Caki2 (cell line): ENCODE data around the gene HACD4. TPM values are rescaled to one million over a fixed set of nuclear protein-coding genes. Genes with fewer than 3 reads are reported as not detected.

Experiments
- DNase-seq: peaks from one replicate; pipeline ENCODE4 v3.0.0-alpha.2; 2015; ENCODE audit warnings: low read depth
- in situ Hi-C: cut with HindIII; loops from 2 replicates; pipeline ENCODE4 v1.10.0; 2016; ENCODE audit warnings: low sequenced_read_pairs, low pct_unique_long_range_greater_than_20kb, mixed read lengths
- total RNA-seq: library from RNA; depleted of rRNA; stranded (reverse); fragments of >200 nt; shearing (Covaris generic); gene quantifications from 2 replicates; pipeline ENCODE4 v1.2.3, GENCODE V29; 2014; ENCODE audit warnings: low replicate concordance; rRNA removed

The HACD4 gene, protein sequence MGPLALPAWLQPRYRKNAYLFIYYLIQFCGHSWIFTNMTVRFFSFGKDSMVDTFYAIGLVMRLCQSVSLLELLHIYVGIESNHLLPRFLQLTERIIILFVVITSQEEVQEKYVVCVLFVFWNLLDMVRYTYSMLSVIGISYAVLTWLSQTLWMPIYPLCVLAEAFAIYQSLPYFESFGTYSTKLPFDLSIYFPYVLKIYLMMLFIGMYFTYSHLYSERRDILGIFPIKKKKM
- 2.2 and 8.1 TPM in 2 replicates for total RNA-seq

DNA sequence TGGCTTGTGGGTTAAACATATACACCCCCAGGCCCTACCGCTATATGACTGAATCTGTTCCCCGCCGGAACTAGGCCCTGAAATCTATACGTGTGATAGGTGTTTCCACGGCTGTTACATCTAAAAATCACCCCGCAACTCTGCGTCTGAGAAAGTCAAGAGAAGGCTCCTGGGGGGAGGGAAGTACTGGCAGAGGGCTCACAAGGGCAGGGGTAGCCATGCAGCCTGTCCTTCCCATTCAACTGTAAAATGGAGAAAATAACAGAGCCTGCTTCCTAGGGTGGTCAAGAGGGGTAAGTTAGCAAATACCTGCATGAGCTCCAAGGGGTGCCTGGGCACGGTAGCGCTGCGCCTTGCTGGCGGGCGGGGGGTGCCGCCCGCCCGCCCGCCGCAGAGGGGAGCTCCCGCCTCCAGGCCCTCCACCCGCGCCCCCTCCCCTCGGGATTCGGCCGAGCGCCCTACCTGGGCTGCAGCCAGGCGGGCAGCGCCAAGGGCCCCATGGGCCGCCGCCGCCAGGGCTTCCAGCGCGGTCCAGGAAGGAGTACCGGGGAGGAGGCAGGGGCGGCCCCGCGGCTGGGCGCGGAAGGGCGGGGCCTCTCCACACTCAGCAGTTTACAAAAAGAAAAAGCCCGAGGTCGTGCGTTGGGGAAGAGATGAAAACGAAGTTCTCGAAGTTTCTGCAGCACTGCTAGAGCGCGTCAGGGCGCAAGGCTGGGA, at the start of gene HACD4:
Gene HACD4, minus strand, starts transcription at position 550 of the 717 bp plus-strand sequence. Its CDS starts 50 bp downstream, at position 500.
- DNase-seq, result peak; percentile 50
- in situ Hi-C loops, result no loop called here

DNA sequence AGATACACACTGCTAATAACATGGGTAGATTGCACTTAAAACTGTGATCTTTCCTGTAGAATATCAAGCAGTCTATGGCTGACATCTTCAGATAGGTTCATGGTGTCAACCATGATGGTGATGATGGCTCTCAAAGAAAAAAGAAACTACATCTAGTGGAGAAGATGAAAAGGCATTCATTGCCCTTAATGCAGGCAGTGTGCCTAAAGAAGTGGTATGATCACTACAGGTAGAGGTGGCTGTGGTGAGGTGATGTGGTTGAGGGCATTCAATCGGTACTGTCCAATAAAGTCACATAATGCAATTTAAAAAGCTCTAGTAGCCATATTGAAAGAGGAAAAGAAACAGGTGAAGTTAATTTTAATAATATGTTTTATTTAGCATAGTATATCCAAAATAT, 49.4 kb upstream of the HACD4 start:
- in situ Hi-C loops, result no loop called here

DNA sequence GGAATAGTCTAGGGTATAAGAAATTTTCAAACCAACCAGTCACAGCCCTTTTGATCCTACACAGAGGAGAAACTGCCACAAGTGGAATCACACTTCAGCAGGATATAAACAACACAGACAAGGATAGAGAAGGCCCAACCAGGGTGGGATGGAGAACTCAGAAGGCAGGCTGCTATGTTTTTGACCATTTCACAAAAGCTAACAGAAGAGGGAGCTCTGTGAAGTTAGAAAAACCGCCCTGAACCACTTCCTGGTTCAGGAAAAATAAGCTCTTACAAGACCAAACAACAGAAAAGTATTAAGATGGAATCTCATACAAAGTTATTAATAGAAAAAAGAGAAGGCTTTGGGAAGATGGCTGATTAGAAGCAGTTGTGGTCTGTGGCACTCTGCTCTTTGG, 47.3 kb upstream of the HACD4 start:
- in situ Hi-C loops, result no loop called here
- no peak for DNase-seq

More for the DNA sequence above, 49.4 kb upstream of the HACD4 start:
- no peak for DNase-seq

DNA sequence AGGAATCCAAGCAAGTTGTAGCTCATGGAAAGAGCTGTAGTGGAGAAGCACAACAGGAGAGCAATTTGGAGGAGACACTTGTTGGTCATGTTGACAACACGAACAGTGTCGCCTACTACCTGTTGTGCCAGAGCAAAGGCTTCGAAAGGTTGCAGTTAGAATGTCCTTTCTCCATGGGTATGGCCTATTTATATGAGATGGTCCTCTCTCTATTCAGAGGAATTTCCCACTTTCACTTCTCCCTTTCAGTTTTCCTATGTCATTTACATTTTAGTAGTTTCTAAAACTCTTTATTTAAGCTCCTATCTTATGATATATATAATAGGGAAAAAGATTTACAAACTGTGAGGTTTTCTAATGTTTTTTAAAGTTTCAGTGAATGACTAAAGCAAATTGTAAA, 46.3 kb upstream of the HACD4 start, which contains the start of gene IFNB1:
Gene IFNB1, minus strand, starts transcription at position 162 of the 400 bp plus-strand sequence. Its CDS starts 73 bp downstream, at position 89.
- in situ Hi-C loops, result no loop called here
- no peak for DNase-seq

DNA sequence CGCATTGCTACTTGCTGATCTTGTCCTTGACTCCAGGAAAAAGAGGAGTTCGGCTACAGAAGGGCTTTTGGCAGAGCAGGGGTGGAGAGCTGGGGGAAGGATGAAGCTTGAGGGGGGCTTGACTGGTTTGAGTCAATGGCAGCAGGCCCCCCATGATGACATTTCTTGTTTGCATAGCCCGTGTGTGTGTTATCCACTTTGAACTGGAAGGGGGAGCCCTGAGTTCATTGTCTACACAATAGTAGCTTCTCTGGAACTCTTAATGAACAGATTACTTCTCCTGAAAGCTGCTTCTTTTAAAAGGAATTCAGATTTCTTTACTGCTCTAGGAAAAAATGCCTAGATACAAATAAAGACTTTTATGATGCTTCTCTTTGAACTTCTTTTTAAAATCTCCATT, 44.0 kb upstream of the HACD4 start:
- in situ Hi-C loops, result no loop called here
- DNase-seq, result no peak

DNA sequence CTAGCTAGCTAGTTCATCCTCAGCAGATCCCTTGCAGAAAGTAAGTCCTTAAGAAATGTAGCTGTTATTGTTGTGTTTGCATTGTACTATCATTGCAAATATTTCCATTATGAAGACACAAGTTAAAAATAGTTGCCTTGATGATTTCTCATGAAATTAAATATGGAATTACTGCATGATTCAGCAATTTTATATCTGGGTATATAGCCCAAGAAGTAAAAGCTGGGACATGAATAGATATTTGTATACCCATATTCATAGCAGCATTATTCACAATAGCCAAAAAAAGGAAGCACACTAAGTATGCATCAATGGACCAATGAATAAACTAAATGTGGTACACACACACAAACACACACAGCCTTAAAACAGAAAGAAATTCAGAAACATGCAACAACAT, 39.5 kb upstream of the HACD4 start:
- in situ Hi-C loops, result no loop called here
- no peak for DNase-seq

DNA sequence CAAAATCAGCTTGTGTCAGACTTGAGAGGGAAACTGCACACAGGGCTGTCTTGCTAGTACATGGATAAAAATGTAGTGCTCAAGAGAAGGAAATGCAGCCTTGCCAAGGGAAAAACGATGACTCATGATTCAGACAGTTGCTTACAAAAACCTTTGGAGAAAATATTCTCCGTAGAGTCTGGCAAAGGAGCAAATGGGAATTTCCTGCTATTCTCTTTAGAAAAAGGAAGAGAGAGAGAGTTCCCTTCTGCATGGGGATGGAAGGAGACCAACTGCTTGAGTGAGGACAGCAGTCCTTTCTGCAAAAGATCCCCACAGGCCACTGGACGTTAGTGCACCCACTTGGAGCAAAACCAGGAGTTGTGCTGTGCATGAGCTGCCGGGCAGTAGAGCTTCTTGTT, 38.7 kb upstream of the HACD4 start:
- peak; percentile 66 for DNase-seq
- in situ Hi-C loops, result no loop called here

DNA sequence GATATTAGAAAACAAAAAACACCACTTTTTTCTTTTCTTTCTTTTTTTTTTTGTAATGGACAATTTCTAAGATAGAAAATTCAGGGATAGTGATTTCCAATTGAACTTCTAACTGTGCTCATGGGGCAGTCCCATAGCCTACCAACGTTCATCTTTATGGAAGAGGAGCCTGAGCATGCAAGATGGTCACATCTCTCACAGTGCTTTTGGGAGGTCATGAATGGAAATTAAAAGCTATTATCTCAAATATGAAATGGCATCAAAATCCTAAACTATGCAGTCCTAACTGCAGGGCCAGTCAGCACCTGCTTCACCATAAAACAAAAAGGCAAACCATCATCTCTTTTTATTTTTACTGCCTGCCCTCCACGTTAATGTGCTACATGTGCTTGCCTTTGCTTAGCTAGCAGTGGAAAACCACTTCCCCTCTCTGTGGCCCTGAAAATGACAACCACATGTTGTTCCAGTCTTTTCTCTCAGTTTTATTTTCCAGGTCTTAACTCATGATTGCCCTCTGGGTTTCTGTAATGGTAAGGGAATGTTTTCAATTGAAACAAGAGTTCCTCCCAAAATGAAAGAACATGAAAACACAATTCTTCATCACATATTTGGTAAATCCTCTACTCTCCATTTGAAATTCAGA, 29.6 kb upstream of the HACD4 start:
- DNase-seq, result no peak
- in situ Hi-C loops, result no loop called here

DNA sequence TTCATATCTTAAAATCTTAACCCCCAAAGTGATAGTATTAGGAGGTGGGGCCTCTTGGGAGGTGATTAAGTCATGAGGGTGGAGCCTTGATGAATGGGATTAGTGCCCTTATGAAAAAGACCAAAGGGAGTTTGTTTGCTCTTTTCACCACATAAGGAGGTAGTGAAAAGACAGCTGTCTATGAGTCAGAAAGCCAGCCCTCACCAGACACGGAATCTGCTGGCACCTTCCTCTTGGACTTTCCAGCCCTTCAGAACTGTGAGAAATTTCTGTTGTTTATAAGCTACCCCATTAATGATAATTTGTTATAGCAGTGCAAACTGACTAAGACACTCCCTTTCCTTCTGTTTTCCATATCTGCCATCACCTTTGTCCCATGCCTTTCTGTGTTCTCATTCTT, 25.5 kb upstream of the HACD4 start:
- DNase-seq, result no peak
- in situ Hi-C loops, result no loop called here

DNA sequence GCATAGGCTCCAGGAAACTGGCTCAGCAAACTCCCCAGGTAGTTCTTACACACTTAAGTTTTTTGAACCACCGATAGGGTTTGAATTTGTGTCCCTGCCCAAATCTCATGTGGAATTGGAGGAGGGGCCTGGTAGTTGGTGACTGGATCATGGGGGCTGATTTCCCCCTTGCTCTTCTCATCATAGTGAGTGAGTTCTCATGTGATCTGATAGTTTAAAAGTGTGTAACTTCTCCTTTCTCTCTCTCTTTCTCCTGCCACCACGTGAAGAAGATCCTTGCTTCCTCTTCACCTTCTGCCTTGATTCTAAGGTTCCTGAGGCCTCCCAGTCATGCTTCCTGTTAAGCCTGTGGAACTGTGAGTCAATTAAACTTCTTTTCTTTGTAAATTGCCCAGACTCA, 22.4 kb upstream of the HACD4 start:
- DNase-seq, result no peak
- in situ Hi-C loops, result no loop called here

DNA sequence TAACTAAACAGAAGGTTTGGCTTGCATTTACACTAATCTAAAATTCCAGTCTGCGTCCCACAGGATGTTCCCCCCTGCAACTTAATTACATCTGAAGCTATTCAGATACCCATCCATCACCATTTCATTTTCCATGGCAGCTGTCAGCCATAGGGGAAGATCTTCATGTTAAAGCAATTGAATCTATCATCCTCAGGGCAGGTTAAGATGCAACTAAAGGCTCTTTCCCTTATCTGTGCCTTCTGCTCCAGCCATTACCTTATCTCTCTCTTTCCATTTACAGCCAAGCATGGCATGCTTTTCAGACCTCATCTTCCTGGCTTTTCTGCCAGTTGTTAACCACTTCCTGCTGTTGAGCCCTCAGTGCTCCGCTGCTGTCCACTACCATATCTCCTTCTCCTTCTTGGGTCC, 15.8 kb upstream of the HACD4 start:
- in situ Hi-C loops, result no loop called here
- DNase-seq, result no peak

DNA sequence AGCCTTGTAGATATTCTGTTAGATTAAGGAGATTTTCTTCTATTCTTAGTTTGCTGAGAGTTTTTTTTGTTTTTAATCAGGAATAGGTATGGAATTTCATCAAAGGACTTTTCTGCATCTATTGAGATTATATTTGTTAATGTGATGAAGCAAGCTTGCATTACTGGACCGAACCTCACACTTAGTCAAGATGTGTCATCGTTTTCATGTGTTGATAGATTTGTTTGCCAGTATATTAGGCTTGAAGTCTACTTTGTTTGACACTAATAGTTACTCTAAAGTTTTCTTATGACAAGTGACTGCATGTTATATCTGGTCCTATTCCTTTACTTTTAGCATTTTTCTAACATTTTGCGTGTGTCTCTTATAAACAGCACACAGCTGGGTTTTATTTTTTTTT, 12.4 kb upstream of the HACD4 start:
- in situ Hi-C loops, result no loop called here
- DNase-seq, result no peak

DNA sequence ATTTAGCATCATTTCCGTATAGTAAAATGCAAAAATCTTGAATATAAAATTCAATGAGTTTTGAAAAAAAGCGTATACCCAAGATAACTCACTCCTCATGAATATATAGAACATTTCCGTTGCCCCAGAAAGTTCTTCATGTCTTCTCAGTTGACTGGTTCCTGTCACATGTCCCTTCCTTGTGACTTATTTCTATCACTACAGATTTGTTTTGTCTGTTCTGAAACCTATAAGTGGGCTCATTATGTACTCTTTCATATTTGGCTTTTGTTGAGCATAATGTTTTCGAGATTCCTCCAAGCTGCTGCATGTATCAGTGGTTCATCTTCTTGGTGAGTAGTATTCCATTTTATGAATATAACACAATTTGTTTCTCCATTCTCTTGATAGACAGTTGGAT, 11.0 kb upstream of the HACD4 start:
- in situ Hi-C loops, result no loop called here

DNA sequence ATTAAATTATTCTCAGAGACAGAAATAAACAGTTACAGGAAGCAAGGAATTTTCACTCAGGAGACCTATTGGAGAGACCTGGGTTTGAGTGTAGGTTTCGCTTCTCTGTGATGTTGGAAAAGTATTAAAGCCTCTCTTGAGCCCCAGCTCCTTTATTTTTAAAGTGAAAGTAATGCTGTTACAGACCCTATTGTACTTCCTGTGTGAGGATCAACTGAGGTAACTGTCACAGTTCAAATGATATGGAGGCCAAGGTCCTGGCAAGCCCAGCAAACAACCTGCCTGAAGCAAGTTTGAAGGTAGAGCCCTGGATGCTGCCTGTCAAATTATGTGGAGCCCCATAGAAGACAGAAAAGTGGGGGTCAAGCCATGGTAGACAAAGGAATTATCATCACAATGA, 7.9 kb upstream of the HACD4 start:
- DNase-seq, result no peak
- in situ Hi-C loops, result no loop called here

More for the DNA sequence above, 11.0 kb upstream of the HACD4 start:
- DNase-seq, result no peak

DNA sequence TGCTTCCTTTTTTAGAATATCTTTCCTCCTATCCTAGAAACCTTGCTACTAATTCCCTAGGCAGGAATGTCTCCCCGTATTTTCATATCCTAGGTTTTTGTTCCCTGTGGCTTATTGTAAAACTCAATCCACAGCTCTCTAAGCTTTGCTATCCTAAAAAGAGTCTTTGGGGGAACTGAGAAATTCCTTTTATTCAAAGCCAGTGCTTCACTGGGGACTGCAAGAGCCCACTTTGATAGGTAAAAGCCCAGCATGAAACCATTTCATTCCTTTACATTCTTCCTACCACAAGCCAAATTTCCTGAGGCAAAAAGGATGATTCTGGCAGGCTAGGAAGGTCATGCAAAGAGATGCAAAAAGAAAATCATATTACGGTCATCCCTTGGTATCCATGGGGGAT, 5.8 kb upstream of the HACD4 start:
- no peak for DNase-seq
- in situ Hi-C loops, result no loop called here

DNA sequence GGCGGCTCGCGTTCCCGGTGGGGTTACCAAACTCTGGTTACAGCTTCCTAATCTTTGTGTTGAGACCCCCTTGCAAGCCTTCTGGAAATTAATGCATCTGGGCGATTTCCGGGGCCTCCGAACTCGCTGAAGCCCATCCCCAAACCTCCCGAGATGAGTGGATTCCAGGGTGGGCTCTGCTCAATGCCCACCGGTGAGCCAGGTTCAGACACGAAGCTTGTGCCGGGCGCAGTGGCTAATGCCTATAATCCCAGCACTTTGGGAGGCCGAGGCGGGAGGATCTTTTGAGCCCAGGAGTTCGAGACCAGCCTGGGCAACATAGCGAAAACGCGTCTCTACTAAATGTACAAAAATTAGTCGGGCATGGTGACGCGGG, 356 bp upstream of the HACD4 start:
- in situ Hi-C loops, result no loop called here
- no peak for DNase-seq

DNA sequence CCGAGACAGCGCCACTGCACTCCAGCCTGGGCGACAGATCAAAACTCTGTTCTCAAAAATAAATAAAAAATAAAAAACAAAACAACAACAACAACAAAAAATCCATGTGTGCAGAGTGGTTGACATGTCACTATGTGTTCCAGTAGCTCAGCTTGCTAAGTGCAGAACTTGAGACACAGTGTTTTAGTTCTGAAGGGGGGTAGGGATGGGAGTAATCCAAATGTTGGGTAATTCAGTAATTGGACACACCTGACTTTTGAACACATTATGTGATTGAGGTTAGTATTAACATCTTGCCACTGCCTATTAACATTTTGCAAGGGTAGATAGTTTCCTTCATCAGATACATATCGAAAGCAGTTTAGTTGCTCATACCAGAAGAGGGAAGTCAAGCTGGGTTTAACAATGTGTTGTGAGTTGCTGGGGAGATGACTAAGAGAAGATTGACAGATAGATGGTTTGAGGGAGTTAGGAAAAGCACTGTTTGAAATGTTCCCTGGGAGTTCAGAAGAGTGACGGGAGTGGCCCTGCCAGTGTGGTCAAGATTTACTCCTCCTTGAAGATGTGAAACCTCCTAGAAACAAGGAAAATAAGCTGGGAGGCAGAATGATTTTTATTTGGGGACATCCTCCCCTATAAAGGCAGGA, 928 bp downstream of the HACD4 start:
- DNase-seq, result peak; percentile 25
- in situ Hi-C loops, result no loop called here

DNA sequence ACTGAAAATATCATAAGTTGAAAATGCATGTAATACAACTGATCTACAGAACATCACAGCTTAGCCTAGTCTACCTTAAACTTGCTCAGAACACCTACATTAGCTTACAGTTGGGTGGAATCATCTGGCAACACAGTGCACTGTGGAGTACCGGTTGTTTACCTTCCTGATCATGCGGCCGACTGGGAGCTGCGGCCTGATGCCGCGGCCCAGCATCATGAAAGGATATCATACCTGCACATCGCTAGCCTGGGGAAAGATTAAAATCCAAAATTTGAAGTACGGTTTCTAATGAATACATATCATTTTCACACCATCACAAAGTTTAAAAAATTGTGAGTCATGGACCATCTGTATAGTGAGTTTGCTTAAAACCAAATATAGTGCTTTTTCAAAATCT, 1.8 kb downstream of the HACD4 start:
- in situ Hi-C loops, result no loop called here
- DNase-seq, result no peak

DNA sequence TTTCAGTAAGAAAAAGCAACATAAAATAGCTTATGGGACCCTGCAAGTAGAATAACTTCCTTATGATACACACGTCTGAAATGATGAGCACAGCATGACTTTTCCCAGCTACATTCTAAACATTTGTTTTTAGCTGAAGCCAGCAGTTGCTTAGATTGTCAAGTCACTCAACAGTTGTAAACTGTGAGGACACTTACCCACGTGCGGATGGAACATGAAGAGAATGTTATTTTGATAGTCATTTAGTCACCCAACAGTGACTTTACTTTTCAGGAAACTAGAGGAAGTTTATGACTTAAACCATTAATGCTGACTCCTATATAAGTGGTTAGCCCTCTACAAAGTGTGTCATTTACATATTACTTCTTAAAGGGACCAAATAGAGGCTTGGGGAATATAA, 3.0 kb downstream of the HACD4 start:
- in situ Hi-C loops, result no loop called here
- no peak for DNase-seq
